Endothelial cell of umbilical vein (primary cell): Measurements from ENCODE around the gene CCDC7. TPM values are rescaled to one million over a fixed set of nuclear protein-coding genes. Genes with fewer than 3 reads are reported as not detected.

Experiments used
- BruUV-seq: library from RNA; stranded (reverse); fragments of 400-500 nt; replicated peaks from 2 replicates; lab custom pipeline; 2021; lab: Mats Ljungman, UMichigan
- CTCF ChIA-PET: fragments of 300-600, 350-600 bp; sonication (Branson Sonifier 250); formaldehyde crosslinking; loops from one replicate; lab custom pipeline; 2021; ENCODE audit warnings: antibody characterized with exemption, inconsistent platforms; lab: Charles Lee
- POLR2A ChIA-PET: fragments of 300-600, 350-600 bp; sonication (Branson Sonifier 250); formaldehyde crosslinking; loops from one replicate; lab custom pipeline; 2021; ENCODE audit warnings: antibody characterized with exemption, inconsistent platforms; lab: Charles Lee
- DNase-seq: peaks from one replicate; pipeline ENCODE4 v3.0.0-alpha.2; 2011; ENCODE audit warnings: low read depth, low spot score
- FAIRE-seq: peaks from 2 replicates; lab custom pipeline; 2011; peaks lifted over from hg19 to GRCh38; lab: Jason Lieb, UNC
- H2AFZ ChIP-seq: 2 replicates; pipeline ENCODE4 v1.6.0; 2012; ENCODE audit warnings: low read depth, low read length, control low read depth, inconsistent platforms
- H3K27ac ChIP-seq: 2 replicates; pipeline ENCODE4 v1.5.1; 2011; ENCODE audit warnings: low read depth, mild to moderate bottlenecking, control low read depth, low read length, moderate library complexity; ENCODE audit not compliant: insufficient read depth
- H3K27me3 ChIP-seq, 2 experiments: 2 replicates each; pipeline versions ENCODE4 v1.6.0 to v1.6.1; 2011; ENCODE audit warnings: low read length in 2 of 2, mixed read lengths in 1 of 2; ENCODE audit not compliant: control insufficient read depth in 2 of 2, insufficient read depth in 2 of 2
- H3K36me3 ChIP-seq, 2 experiments: 2 replicates in 1 of 2; 3 replicates in 1 of 2; pipeline ENCODE4 v1.5.1; 2011; ENCODE audit warnings: low read length in 2 of 2, mild to moderate bottlenecking in 1 of 2, moderate library complexity in 1 of 2; ENCODE audit not compliant: control insufficient read depth in 2 of 2, insufficient read depth in 2 of 2; ENCODE audit errors: extremely low read depth in 1 of 2
- H3K4me1 ChIP-seq: 3 replicates; pipeline ENCODE4 v1.5.1; 2011; ENCODE audit warnings: mild to moderate bottlenecking, low read length; ENCODE audit not compliant: control insufficient read depth, insufficient read depth; ENCODE audit errors: extremely low read depth
- H3K4me2 ChIP-seq: 2 replicates; pipeline ENCODE4 v1.6.1; 2011; ENCODE audit warnings: low read length, control low read depth, mixed read lengths; ENCODE audit not compliant: insufficient read depth
- H3K4me3 ChIP-seq, 3 experiments: fragments of 200-600 bp in 1 of 3; sonication (generic), shearing (Covaris generic) in 1 of 3; replicated peaks in 1 of 3; 2 replicates each; pipeline ENCODE4 v1.5.1; 2011 to 2016; ENCODE audit warnings: control low read depth in 3 of 3, low read length in 3 of 3, mild to moderate bottlenecking in 2 of 3, inconsistent platforms in 1 of 3, low read depth in 1 of 3, moderate library complexity in 1 of 3; ENCODE audit not compliant: insufficient read depth in 1 of 3
- H3K79me2 ChIP-seq: 2 replicates; pipeline ENCODE4 v1.6.0; 2012; ENCODE audit warnings: low read length, inconsistent platforms; ENCODE audit not compliant: control insufficient read depth, insufficient read depth
- H3K9ac ChIP-seq: replicated peaks from 2 replicates; pipeline ENCODE3; 2011; ENCODE audit warnings: low read length, control low read depth; ENCODE audit not compliant: insufficient read depth; ENCODE audit errors: extremely low read depth
- H3K9me1 ChIP-seq: replicated peaks from 3 replicates; pipeline ENCODE4 v1.6.0; 2011; ENCODE audit warnings: mild to moderate bottlenecking, low read length; ENCODE audit not compliant: control insufficient read depth, insufficient read depth; ENCODE audit errors: extremely low read depth
- H3K9me3 ChIP-seq: replicated peaks from 2 replicates; pipeline ENCODE4 v1.5.1; 2012; ENCODE audit warnings: low read length, inconsistent platforms; ENCODE audit not compliant: control insufficient read depth, insufficient read depth
- H4K20me1 ChIP-seq: replicated peaks from 2 replicates; pipeline ENCODE3; 2011; ENCODE audit warnings: mild to moderate bottlenecking, low read length; ENCODE audit not compliant: control insufficient read depth, insufficient read depth; ENCODE audit errors: extremely low read depth
- CTCF ChIP-seq, 2 donors: IDR thresholded peaks; 1 replicate in 1 of 2; 2 replicates in 1 of 2; pipeline ENCODE4 v1.5.1; 2011; ENCODE audit warnings: low read length in 2 of 2, mild to moderate bottlenecking in 2 of 2, moderate library complexity in 2 of 2, control low read depth in 1 of 2, inconsistent platforms in 1 of 2, low read depth in 1 of 2; ENCODE audit not compliant: insufficient read depth in 1 of 2; ENCODE audit errors: extremely low read depth in 1 of 2
- EZH2 ChIP-seq: IDR thresholded peaks from 2 replicates; pipeline ENCODE4 v1.6.1; 2012; ENCODE audit warnings: borderline replicate concordance, low read depth, mild to moderate bottlenecking, moderate library complexity, low read length, inconsistent platforms; ENCODE audit not compliant: severe bottlenecking
- FOS ChIP-seq: IDR thresholded peaks from 2 replicates; pipeline ENCODE4 v1.6.1; 2011; ENCODE audit warnings: mild to moderate bottlenecking, low read length, moderate library complexity, borderline replicate concordance; ENCODE audit not compliant: insufficient read depth
- GATA2 ChIP-seq: IDR thresholded peaks from 2 replicates; pipeline ENCODE4 v1.7.0; 2011; ENCODE audit warnings: low read depth, mild to moderate bottlenecking, moderate library complexity, mixed read lengths, low read length; ENCODE audit not compliant: insufficient read length, insufficient read depth
- JUN ChIP-seq: IDR thresholded peaks from 2 replicates; pipeline ENCODE4 v1.6.1; 2011; ENCODE audit warnings: borderline replicate concordance, low read depth; ENCODE audit not compliant: insufficient read length, insufficient read depth
- MAX ChIP-seq: IDR thresholded peaks from 2 replicates; pipeline ENCODE4 v1.6.1; 2011; ENCODE audit not compliant: insufficient read depth, insufficient read length
- MYC ChIP-seq: IDR thresholded peaks from one replicate; pipeline ENCODE4 v1.6.1; 2011; ENCODE audit warnings: mild to moderate bottlenecking, low read depth, low read length
- POLR2A ChIP-seq: IDR thresholded peaks from 2 replicates; pipeline ENCODE4 v1.6.1; 2012; ENCODE audit warnings: low read depth, mild to moderate bottlenecking, control low read depth, low read length
- POLR2AphosphoS5 ChIP-seq: IDR thresholded peaks from 2 replicates; pipeline ENCODE4 v1.6.1; 2012; ENCODE audit warnings: low read depth, mild to moderate bottlenecking, control low read depth, low read length, moderate library complexity; ENCODE audit not compliant: insufficient read depth
- dilution Hi-C: fragments of 300-500 bp; cut with MboI; formaldehyde crosslinking; loops from one replicate; pipeline ENCODE4 v1.15.0; 2019; ENCODE audit warnings: low sequenced_read_pairs; ENCODE audit not compliant: extremely low pct_ligation_motif_present
- intact Hi-C: fragments of 100-400 bp; cut with micrococcal nuclease; formaldehyde crosslinking; loops from one replicate; pipeline ENCODE4 v1.10.0; 2022
- polyA plus RNA-seq, 4 experiments: library from polyadenylated mRNA; depleted of rRNA in 3 of 4; stranded (reverse) in 3 of 4; unstranded in 1 of 4; fragments of >200 nt; gene quantifications; 2 replicates each; pipeline versions ENCODE4 v1.2.1 to v1.2.3, GENCODE V29; 2011 to 2012; ENCODE audit warnings: missing spikeins in 1 of 4
- total RNA-seq: library from RNA; stranded (reverse); gene quantifications from 2 replicates; pipeline ENCODE4 v1.2.3, GENCODE V29; 2021

The CCDC7 gene
- total and polyA plus RNA-seq, 2 donors (not counting 3 experiments of a cell fraction or from before 2014, with no cell fraction given): 0.35 to 8.2 TPM

GRCh38 chr10:32923849-32924248 is 477.9 kb downstream of the CCDC7 start:
- POLR2A ChIA-PET: no interaction called here
- H3K36me3 ChIP-seq: peaks cover 23 to 58% of the 10 kb centered on the region in 2 experiments

More at GRCh38 chr10:32923849-32924248, 477.9 kb downstream of the CCDC7 start:
- dilution Hi-C loops: no loop called here
- no peaks in the 10 kb centered on the region for H3K9me3 ChIP-seq
- CTCF ChIA-PET: interaction anchor here (1.7 kb wide), 1 partner anchor 85 kb away, joined by 8 read pairs; no protein-coding TSS in a partner anchor
- H3K9me1 ChIP-seq: no peaks in the 10 kb centered on the region
- H4K20me1 ChIP-seq: no peaks in the 10 kb centered on the region
- H3K4me3 ChIP-seq: no peak overlapping the region
- no peak for TF ChIP-seq POLR2AphosphoS5
- TF ChIP-seq CTCF (IDR thresholded peaks at IDR 0.05; ENCODE audit: extremely low read depth in 1 of 2, insufficient read depth in 1 of 2, low read depth in 1 of 2, low read length in 2 of 2): no peak
- no peak for TF ChIP-seq JUN
- no peak for TF ChIP-seq FOS
- TF ChIP-seq POLR2A: no peak
- TF ChIP-seq MAX: no peak
- TF ChIP-seq GATA2: no peak
- TF ChIP-seq EZH2: no peak
- TF ChIP-seq MYC: no peak
- no peak overlapping the region for H3K27ac ChIP-seq
- H3K79me2 ChIP-seq: peaks cover 75% of the 10 kb centered on the region
- FAIRE-seq: no peak
- H2AFZ ChIP-seq: no peak overlapping the region
- H3K9ac ChIP-seq: no peak overlapping the region
- BruUV-seq: no TSS peak
- intact Hi-C loops: no loop called here
- H3K4me2 ChIP-seq: no peak overlapping the region
- no peaks in the 10 kb centered on the region for H3K27me3 ChIP-seq
- no peak for DNase-seq
- no peaks in the 10 kb centered on the region for H3K4me1 ChIP-seq

Other genes with a start within 250 kb of the CCDC7 start
- 27.9 and 28.5 TPM in 2 replicates for gene EPC1, start 99.0 kb upstream of the CCDC7 start, total RNA-seq
- gene EPC1, start 99.0 kb upstream of the CCDC7 start, polyA plus RNA-seq: 39.0 and 47.0 TPM in 2 replicates